Measurements from ENCODE around the gene ELAVL4.

- TF ChIP-seq CTCF (conservative IDR thresholded peaks at IDR 0.05 in 1 of 2, IDR thresholded peaks at IDR 0.05 in 1 of 2; ENCODE audit: low read depth in 1 of 2, low read length in 2 of 2) = no peak
- TF ChIP-seq EZH2 (IDR thresholded peaks at IDR 0.05; ENCODE audit: low read length, missing control alignments) = no peak
These were observed 2.8 kb downstream of the ELAVL4 start for GRCh38 chr1:50111503-50111902.
